Neural cell (in vitro differentiated cells): ENCODE data around the gene C1orf185.

ENCODE experiments used
- CTCF ChIP-seq: fragments of 450-650 bp; IDR thresholded peaks from 2 replicates; pipeline ENCODE4 v1.5.1; 2014; ENCODE audit warnings: antibody characterized with exemption, mild to moderate bottlenecking, moderate library complexity; ENCODE audit not compliant: poor library complexity, severe bottlenecking
- EP300 ChIP-seq: fragments of 450-650 bp; conservative IDR thresholded peaks from 2 replicates; pipeline ENCODE4 v1.6.1; 2014; ENCODE audit warnings: antibody characterized with exemption, mild to moderate bottlenecking, moderate library complexity; ENCODE audit not compliant: poor library complexity, severe bottlenecking
- EZH2 ChIP-seq: fragments of 200-600, 300-800 bp; shearing (Covaris generic), sonication (generic); IDR thresholded peaks from 2 replicates; pipeline ENCODE4 v1.6.1; 2014; ENCODE audit warnings: antibody characterized with exemption, low read length, borderline replicate concordance, mild to moderate bottlenecking; ENCODE audit not compliant: insufficient read depth, poor library complexity, severe bottlenecking
- MXI1 ChIP-seq: fragments of 450-650 bp; conservative IDR thresholded peaks from 2 replicates; pipeline ENCODE4 v1.6.1; 2014; ENCODE audit warnings: antibody characterized with exemption, mild to moderate bottlenecking; ENCODE audit not compliant: poor library complexity, severe bottlenecking
- POLR2AphosphoS5 ChIP-seq: IDR thresholded peaks from 2 replicates; pipeline ENCODE4 v1.6.1; 2012
- REST ChIP-seq: IDR thresholded peaks from 2 replicates; pipeline ENCODE4 v1.6.1; 2012; ENCODE audit warnings: borderline replicate concordance
- TAF1 ChIP-seq: IDR thresholded peaks from 2 replicates; pipeline ENCODE4 v1.6.1; 2012; ENCODE audit warnings: low read depth

GRCh38 chr1:51058858-51059257 lies 43.2 kb upstream of the C1orf185 start:
- TF ChIP-seq CTCF (no peak), MXI1 (no peak), EP300 (no peak), EZH2 (no peak), POLR2AphosphoS5 (no peak), REST (no peak), TAF1 (no peak)
